HK-2 (cell line): ENCODE measurements around the gene KCTD12.

Source experiments
- DNase-seq: peaks from one replicate; pipeline ENCODE4 v3.0.0-alpha.2; 2018; ENCODE audit not compliant: unreplicated experiment

KCTD12 gene

DNA sequence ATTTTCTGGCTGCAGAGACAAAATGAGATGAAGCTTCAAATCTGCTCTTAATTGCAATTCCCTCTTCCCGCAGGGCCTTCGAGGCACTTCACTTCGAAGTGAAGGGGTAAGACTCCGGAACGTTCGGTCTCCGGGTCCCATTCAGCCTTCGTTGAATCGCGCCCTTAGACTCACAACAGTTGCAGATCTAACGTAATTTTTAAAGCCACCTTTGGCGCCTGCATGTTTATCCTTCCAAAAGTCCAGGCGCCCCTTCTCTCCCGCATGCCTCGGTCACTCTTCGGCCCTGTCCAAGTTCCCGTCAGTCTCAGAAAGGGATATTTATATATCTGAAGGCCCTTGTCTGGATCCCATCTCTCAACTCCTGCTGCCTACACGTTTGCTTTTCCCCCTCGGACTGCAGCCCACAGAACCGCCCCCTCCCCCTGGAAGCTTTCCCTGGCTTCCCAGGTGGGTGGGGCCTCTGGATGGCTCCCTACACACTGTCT, 915 bp upstream of the KCTD12 start:
- no peak for DNase-seq

DNA sequence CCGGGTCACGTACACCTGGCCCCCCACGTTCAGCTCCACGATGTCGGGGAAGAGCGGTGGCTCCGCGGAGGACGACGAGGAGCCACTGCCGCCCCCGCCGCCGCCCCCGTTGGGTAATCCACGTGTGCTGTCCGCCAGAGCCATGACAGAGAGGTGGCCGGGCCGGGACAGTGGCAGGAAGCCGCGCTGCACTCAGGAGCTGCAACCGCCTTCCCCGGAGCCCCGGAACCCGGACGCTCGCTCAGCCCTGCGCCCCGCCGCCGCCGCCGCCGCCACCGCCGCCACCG, 257 bp downstream of the KCTD12 start:
- DNase-seq = peak; percentile 47

DNA sequence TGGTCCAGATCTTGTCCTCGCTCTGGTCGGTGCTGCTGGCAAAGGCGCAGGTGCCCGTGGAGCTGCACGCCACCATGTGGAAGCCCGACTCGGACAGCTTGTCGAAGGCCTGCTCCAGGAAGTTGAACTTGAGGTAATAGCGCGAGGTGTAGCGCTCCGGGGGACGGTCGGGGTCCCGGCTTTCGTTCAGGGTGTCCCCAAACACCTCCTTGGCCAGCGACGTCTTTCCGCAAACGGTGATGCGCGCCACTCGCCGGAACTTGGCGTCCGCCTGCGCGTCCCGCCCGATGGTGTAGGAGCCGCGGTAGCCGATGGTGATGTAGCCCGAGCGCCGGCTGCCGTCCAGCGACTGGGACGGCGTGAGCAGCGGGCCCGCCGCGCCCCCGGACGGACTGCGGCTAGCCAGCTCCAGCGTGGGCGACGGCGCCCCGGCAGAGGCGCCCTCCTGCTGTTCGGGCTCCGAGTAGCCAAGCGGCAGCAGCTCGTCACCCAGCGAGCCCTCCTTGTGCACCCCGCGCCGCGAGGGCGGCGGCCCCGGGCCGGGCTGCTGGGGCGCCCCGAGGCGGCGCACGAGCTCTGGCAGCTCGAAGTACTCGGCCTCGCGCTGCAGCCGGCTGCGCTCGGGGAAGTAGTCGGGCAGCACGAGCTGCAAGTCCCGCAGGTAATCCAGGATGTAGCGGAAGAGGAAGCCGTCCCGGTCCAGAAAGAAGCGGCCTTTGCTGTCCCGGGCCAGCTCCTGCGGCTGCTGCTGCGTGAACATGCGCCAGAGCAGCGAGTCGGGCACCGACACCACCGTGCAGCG, 801 bp downstream of the KCTD12 start:
- peak; percentile 54 for DNase-seq

DNA sequence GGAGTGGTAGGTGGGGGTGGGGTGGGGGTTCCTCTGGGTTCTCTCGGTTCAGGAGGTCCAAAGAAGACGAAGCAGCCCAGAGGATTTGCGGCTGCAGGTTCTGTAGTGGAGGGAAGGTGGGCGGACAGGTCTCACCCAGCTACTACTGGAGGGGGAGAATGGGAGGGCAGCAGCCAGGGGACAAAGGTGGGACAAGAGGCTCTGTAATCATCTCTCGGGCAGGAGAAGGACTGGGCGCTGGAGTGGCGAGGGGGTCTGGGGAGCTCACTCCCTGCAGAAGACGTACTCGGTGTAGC, 1.4 kb downstream of the KCTD12 start:
- DNase-seq = no peak

DNA sequence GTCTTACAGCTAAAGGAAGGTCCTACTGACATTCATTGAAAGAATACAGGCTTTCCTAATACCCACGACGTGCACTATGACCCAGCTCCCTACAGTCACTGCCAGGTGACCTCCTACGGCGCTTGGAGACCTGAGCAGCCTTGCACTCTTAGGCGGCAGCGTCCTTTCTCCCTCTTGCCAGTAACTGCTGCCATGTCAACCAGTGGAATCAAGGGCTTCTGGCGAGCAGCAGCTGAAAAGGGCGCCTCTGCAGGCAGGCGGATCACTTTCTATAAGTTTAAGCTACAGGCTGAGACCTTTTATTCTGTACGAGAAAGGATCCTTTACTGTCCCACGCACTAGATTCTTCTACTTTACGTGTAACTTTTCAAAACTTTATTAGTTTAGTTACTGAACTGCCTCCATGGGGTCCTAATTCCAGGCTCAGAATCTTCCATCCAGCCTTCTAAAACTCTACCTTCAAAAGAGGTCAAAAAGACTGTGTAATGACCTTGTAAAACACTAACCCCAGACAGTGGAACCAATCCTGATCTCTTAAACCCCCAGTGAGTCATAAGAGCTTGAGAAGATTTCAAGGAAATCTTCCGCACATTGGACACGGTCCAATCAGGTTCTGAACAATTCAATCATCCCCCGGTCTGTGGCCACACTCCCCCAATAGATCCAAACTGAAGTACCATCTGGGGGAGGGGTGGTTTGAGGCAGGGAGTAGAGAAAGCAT, 1.9 kb downstream of the KCTD12 start:
- DNase-seq = no peak

DNA sequence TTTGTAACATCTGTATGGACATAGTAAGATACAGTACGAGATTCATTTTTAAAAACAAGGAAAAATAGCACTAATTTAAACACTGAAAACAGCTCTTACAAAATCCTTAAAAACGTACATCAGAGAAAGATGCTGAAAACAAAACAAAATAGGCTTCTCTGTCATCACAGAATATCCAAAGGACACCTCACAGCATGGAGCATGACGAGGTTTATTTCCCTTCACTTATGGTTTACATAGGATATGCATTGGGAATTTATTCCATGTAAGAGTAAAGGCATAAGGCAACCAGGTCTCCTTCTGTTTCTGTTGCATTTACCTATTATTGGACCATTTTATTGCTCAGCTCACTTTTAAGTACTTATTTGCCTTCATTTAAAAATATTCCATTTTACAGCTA, 3.0 kb downstream of the KCTD12 start:
- no peak for DNase-seq

DNA sequence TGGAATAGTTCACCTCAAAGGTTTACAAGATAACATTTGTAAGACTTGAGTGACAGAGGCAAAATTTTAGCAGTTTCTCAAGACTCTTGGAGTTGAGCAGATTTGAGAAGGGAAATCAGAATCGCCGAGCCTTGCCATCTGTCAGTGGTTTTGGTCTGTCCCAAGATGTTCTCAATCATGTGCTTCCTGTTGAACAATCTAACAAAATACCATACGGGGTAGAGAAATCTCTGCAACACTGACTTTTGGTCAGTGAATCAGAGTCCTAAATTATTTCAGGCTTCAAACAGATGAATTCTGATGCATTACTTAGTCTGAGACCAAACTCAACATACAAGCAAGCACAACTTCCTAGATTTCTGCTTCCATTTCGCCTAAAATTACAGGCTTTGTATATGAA, 3.8 kb downstream of the KCTD12 start:
- DNase-seq = no peak

DNA sequence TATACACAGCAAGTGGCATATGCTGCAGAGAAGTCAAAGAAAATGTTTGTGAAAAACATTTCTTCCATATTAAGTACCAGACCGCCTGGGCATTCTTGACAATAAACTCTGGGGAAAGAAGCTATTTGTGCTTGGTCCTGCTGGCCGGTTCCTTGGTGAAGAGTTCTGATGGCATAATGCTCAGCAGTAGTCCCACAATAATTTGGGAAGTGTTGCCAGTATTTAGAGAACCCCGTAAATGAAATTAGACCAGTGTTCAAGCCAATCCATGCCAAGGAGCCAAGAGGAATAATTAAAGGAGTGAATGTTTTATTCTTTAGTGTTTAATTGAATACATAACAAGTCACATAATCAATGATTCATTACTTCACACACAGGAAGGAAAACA, 6.3 kb downstream of the KCTD12 start:
- no peak for DNase-seq

DNA sequence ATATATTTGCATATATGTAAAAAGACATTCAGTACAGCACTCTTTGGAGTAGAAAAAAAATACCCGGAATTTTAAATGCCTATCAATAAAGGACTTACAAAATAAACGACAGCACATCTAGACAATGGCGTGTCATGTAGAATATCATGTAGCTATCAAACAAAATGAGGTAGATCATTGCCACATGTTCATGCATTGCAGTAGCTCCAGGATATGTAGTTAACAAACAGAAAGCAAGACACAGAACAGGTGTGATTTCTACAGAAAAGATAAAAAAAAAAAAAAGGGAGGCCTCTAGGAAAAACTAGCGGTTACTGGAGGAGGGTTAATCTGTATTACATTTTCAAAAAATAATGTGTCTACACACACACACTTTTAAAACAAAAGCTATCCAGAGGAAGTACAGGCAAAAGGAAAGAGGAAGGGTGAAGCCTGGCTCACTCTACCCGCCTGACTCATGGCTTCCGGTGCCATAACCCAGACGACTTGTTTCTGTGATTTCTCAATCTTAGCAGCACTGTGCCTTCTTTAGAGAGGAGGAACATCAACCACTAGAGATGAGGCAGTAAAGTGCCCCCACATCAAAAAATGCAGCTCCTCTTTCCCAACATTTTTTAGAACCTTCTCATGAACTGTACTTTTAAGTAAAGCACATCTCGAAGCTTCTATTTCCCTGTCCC, 6.9 kb downstream of the KCTD12 start:
- DNase-seq = no peak

DNA sequence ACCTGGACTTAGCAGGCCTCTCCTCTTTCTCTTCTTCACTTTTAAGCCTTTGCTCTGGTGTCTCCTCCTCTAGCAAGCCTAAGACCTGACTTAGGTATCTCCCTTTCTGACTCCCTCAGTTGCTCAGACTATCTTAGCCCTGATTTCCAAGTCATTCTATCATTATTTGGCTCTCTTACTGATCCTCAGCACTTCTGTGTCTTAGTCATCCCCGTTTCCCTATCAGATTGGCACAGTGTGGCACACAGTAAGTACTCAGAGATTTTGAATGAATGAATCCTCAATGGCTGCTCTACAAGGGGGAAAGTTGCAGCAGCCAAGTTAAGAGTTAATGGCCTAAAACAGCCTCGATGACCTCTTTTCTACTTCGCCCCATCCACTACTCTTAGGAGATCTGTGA, 8.2 kb downstream of the KCTD12 start:
- no peak for DNase-seq

DNA sequence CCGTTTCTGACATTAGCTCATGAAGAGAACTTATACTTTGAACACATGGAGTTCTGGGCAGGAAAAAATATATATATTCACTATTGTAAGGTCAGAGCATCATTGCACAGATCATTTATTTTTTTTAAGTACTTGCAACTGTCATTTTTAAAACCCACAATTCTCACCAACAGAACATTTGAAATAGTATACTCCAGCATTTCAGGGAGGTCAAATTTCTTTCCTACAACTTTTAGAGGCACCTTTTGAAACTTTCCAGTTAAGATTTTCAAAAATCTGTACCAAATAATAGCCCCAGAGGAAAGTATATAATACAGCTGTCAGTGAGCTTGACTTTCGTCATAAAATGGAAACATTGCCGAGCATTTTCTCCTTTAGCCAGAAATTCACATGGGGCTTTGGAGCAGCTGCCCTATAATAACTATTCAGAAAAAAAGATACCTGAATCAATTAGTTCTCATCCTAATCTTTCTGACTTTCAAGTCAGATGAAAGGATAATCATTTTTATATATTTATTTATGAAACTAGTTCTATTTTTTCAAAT, 10.9 kb downstream of the KCTD12 start:
- DNase-seq = no peak

DNA sequence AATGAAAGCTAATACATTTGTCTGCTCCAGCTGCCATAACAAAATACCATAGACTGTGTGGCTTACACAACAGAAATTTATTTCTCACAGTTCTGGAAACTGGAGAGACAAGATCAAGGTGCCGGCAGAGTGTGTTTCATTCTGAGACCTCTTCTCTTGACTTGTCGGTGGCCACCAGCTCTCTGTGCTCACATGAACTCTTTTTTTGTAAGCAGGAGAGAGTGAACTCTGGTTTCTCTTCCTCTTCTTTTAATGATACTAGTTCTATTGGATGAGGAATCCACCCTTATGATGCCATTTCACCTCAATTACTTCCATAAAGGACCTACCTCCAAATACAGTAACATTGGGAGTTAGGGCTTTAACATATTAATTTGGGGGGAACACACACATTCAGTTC, 11.7 kb downstream of the KCTD12 start:
- no peak for DNase-seq

DNA sequence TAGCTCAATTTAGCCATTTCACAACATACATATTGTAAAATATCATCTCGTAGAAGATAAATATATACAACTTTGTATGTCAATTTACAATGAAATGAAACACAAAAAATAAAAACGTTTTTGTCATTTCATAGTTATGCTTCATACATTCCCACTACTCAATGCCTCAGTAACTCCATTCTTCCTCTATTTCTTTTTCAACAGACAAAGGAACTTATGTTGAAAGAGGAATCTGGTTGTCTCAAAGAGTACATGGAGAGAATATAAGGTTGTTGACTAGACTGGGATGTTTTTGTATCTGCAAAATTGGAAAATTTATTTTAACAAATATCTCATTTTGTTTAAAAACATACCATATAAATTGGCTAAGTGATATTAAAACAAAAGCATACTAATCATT, 12.8 kb downstream of the KCTD12 start:
- no peak for DNase-seq

DNA sequence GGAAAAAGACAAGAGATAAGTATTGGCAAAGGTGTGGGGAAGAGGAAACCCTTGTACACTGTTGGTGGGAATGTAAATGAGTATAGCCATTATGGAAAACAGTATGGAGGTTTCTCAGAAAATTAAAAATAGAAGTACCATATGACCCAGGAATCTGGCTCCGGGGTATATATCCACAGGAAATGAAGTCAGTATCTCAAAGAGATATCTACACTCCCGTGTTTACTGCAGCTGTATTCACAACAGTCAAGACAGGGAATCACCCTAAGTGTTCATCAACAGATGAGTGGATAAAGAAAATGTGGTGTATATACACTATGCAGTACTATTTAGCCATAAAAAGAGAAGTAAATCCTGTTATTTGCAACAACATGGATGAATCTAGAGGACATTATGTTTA, 13.5 kb downstream of the KCTD12 start:
- DNase-seq = no peak

DNA sequence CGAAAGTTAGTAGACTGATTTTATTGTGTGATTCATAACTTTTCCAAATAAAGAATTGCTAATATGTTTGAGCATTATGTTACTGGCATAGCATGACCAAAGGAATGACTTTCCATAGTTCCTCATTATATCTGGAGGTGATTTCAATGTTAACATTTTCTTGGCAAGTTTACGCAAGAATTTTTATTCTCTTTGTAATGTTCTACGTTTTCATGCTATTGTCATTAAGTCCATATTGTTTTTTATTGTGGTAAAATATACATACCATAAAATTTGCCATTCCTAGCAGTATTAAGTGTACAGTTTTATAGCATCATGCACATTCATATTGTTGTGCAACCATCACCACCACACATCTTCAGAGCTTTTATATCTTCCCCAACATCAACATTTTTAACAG, 14.8 kb downstream of the KCTD12 start:
- no peak for DNase-seq

DNA sequence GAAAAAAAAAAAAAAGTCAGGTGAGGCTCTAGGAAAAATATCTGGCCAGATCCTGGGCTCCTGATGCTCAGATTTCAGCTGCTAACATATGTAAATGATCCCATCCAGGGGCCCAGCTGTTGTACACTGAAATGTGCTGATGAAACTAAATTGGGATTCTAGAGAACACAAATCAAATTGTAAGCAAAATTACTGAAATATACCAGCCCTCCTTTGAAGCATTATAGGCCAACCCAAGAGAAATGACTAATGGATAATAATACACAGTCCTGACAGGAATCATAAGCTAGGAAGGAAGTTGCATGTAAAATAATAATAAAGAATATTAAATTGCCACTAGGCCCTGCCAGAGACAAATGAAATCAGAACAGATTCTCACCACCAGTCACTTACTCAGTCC, 17.8 kb downstream of the KCTD12 start:
- DNase-seq = no peak

DNA sequence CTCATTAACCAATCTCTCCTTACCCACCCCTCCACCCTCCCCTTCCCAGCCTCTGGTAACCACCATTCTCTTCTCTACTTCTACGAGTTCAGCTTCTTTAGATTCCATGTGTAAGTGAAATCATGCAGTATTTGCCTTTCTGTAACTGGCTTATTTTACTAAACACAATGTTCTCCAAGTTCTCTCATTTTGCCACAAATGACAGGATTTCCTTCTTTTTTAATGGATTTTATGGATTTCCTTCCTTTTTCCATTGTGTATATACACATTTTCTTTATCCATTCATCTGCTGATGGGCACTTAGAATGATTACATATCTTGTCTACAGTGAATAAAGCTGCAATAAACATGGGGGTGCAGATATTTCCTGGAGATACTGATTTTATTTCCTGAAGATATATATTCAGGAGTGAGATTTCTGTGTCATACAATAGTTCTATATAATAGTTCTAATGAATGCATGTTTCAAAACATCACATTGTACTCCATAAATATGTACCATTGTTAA, 20.2 kb downstream of the KCTD12 start:
- DNase-seq = no peak

DNA sequence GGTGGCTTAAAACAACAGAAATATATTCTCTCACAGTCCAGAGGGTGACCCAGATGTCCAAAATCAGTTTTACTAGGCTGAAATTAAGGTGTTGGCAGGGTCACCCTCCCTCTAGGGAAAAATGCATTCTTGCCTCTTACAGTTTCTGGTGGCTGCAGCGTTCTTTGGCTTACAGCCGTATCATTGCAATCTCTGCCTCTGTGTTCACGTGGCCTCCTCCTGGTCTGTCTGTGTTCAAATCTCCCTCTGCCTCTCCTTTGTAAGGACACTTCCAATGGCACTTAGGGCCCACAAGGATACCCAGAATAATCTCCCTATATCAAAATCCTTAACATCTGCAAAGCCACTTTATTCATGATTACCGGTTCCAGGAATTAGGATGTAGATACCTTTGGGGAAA, 21.1 kb downstream of the KCTD12 start:
- DNase-seq = no peak

DNA sequence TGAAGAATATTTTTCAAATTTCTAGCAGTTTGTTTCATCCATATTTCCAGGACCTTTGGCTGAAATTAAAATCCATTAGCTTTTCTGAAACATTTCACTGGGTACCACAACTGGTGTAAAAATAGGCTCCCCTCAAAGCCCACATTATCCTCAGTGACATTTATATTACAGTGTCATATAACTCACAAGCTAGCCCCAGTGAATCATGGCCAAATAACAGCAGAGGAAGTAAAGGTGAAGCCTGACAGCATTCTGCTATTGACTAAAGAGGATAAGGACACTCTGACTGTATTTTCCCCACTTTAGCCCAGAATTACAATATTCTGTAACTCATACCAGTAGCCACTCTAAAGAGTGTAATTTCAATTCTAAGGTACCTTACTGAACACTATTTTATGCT, 21.9 kb downstream of the KCTD12 start:
- DNase-seq = no peak

DNA sequence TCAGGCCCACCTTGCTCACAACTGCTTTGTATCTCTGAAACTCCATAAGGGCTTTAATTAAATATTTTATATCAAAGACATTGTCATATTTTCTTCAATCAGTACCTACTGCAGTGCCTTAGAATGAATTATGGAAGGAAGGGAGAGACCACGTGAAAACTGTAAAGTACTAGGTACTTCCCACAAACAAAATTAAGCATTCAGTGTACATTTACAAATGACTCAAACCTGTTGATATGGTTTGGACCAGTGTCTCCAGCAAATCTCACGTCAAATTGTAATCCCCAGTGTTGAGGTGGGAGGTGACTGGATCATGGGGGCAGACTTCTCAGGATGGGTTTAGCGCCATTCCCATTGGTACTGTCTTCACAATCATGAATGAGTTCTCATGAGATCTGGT, 23.2 kb downstream of the KCTD12 start:
- DNase-seq = no peak

DNA sequence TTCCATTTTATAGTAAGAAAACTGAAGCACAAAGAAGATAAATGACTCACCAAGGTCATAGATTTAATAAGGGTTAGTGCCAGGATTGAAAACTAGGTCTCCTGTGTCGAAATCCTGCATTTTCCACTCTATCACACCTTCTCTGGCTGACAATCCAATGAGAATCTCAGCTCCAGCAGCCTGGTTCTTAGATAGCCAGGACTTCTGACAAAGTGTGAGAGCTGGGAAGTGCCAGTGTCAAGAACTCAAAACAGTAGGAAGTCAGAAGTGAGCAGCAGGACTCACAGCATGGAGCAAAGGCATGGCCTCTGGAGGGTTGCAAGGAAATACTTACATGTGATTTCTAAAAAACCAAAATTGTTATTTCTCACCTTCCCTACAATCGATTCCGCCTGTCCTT, 24.3 kb downstream of the KCTD12 start:
- DNase-seq = no peak

DNA sequence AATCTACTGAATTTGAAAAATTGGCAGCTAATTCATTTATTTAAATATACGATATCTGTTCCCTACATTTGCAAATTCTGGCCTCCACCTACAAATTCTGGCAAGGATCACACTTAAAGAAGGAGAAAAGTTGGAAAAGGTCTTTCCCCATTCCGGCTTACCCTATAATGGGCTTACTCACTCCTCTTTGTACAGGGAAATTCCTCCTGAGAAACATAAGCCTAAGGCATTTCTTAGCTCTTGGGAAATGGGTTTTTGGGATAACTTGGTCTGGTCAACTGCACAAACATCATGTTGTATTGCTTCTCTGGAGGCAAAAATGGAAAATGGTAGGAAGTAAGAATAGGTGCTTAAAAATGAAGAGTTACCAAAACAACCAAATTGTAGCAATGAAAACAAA, 25.5 kb downstream of the KCTD12 start:
- no peak for DNase-seq

DNA sequence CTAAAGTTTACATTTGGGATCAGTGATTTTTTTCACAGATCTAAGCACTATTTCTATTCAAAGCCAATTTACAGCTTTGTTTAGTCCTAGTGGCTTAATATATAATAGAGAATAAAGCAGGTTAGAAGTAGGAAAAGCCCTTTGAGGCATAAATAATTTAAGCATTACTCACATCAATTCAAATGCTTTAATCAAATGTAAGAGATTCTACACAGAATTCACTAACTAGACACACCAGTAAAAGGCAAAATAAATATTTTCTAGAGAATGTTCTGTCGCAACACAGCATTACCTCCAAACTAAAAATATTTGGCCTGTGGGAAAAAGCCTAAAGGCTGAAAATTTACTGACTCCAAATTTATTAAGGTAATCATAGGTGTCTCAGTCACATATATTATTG, 31.3 kb downstream of the KCTD12 start:
- no peak for DNase-seq
